Stimulated activated naive CD8-positive, alpha-beta T cell treated with anti-CD3 and anti-CD28 coated beads, Interleukin-15, amount 100 ng/mL, for 72 hours (primary cell): Measurements from ENCODE around the gene MCM9.

Experiments used
- ATAC-seq: fragments of 150-1000 bp; cut with Tn5 transposase; 2 replicates; pipeline ENCODE4 v1.10.0; 2021; ENCODE audit warnings: mild to moderate bottlenecking, moderate library complexity
- DNase-seq, 2 donors: peaks; one replicate each; pipeline ENCODE4 v3.0.0; 2021 to 2022
- H3K27ac Mint-ChIP-seq, 2 donors: one replicate each; pipeline ENCODE4 v1.8.0; 2022; ENCODE audit warnings: mild to moderate bottlenecking in 2 of 2, mixed read lengths in 2 of 2, moderate library complexity in 2 of 2
- H3K27me3 Mint-ChIP-seq: one replicate; pipeline ENCODE4 v1.8.0; 2022; ENCODE audit warnings: mixed read lengths
- H3K4me1 Mint-ChIP-seq: one replicate; pipeline ENCODE4 v1.8.0; 2022; ENCODE audit warnings: mild to moderate bottlenecking, mixed read lengths
- H3K4me3 Mint-ChIP-seq, 2 donors: one replicate each; pipeline ENCODE4 v1.8.0; 2022; ENCODE audit warnings: mild to moderate bottlenecking in 2 of 2, mixed read lengths in 2 of 2, moderate library complexity in 1 of 2
- H3K9me3 Mint-ChIP-seq, 2 donors: one replicate each; pipeline ENCODE4 v1.8.0; 2022; ENCODE audit warnings: mixed read lengths in 2 of 2

The MCM9 gene

GRCh38 chr6:118787724-118788423 is 147.1 kb downstream of the MCM9 start:
- H3K27ac Mint-ChIP-seq = peak overlapping the region; percentile 21 to 52
- DNase-seq (no peak), ATAC-seq (no peak)
- no peak overlapping the region for H3K4me3 Mint-ChIP-seq
- no peaks in the 10 kb centered on the region for H3K27me3 Mint-ChIP-seq
- H3K9me3 Mint-ChIP-seq = peaks cover 14 to 16% of the 10 kb centered on the region in 2 donors
- H3K4me1 Mint-ChIP-seq = peaks cover 41% of the 10 kb centered on the region

- ATAC-seq (no peak), DNase-seq (no peak)
- no peak overlapping the region for H3K27ac Mint-ChIP-seq
Observed at GRCh38 chr6:118786596-118787453, 148.1 kb downstream of the MCM9 start.

DNA sequence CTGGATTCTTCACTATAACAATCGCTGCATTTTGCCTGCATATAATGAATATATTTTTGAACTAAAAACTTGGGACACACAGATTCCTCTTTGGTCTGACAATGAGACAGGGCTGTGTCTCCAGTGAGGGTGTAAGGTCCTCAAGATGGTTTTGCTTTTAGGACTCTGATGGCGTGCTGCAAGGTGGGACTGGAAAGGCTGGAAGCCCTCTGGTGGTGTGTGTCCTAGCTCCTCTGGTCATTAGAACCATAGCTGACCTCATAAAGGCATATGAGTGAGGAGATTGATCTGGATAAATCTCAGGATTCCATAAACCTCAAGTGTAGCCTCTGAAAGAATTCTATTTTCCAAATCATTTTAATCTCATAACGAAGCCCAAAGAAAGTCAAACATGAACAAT is 149.4 kb downstream of the MCM9 start:
- Mint-ChIP-seq H3K4me1 (peaks cover 28% of the 10 kb centered on the region), H3K4me3 (no peak overlapping the region), H3K27me3 (no peaks in the 10 kb centered on the region), H3K27ac (no peak overlapping the region), H3K9me3 (no peaks in the 10 kb centered on the region)
- ATAC-seq (no peak), DNase-seq (no peak)

More at GRCh38 chr6:118786596-118787453, 148.1 kb downstream of the MCM9 start:
- Mint-ChIP-seq H3K4me3 (no peak overlapping the region), H3K9me3 (peaks cover 7 to 8% of the 10 kb centered on the region in 2 donors), H3K27me3 (no peaks in the 10 kb centered on the region), H3K4me1 (peaks cover 35% of the 10 kb centered on the region)

GRCh38 chr6:118784641-118785164 is 150.3 kb downstream of the MCM9 start:
- ATAC-seq (no peak), DNase-seq (no peak)
- no peak overlapping the region for H3K4me3 Mint-ChIP-seq
- peaks cover 28% of the 10 kb centered on the region for H3K4me1 Mint-ChIP-seq
- no peak overlapping the region for H3K27ac Mint-ChIP-seq
- H3K9me3 Mint-ChIP-seq = no peaks in the 10 kb centered on the region
- H3K27me3 Mint-ChIP-seq = no peaks in the 10 kb centered on the region

DNA sequence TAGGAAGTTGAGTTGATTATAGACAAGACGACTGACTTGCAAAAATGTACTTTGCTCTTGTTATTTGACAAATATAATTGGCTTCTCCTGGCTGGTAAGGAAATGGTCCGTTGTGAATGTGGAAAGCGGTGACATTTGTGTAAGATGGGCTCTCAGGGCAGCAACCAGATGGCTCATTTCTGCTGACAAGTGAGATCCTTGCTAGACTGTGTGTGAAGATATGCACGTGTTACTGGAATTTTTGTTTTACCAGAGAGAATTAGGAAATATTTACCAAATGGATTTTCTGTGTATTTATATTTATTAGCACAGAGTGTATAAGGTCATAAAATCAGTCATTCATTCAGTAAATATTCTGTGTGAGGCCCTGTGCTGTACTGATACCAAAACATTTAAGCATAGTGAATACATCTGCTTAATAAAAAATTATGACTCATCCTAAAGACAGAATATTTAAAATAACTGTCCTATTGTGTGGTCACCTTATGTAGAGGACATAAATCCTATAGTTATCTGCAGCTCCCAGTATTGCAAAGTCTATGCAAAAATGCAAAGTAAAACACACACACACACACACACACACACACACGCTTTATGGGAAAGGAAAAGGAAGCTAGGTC is 150.9 kb downstream of the MCM9 start:
- no peak overlapping the region for H3K27ac Mint-ChIP-seq
- DNase-seq (no peak), ATAC-seq (no peak)
- no peak overlapping the region for H3K4me3 Mint-ChIP-seq
- no peaks in the 10 kb centered on the region for H3K27me3 Mint-ChIP-seq
- H3K9me3 Mint-ChIP-seq = no peaks in the 10 kb centered on the region
- H3K4me1 Mint-ChIP-seq = peaks cover 23% of the 10 kb centered on the region

GRCh38 chr6:118782651-118783050 is 152.3 kb downstream of the MCM9 start:
- ATAC-seq (no peak), DNase-seq (no peak)
- Mint-ChIP-seq H3K27ac (no peak overlapping the region), H3K4me3 (no peak overlapping the region), H3K4me1 (peaks cover 12% of the 10 kb centered on the region), H3K27me3 (no peaks in the 10 kb centered on the region), H3K9me3 (no peaks in the 10 kb centered on the region)

- Mint-ChIP-seq H3K4me1 (peaks cover 17% of the 10 kb centered on the region), H3K27me3 (no peaks in the 10 kb centered on the region), H3K4me3 (no peak overlapping the region), H3K9me3 (no peaks in the 10 kb centered on the region), H3K27ac (no peak overlapping the region)
- DNase-seq (no peak), ATAC-seq (no peak)
Observed at GRCh38 chr6:118781897-118782296, 153.1 kb downstream of the MCM9 start.

GRCh38 chr6:118780668-118781067 is 154.3 kb downstream of the MCM9 start:
- H3K4me3 Mint-ChIP-seq = no peak overlapping the region
- no peaks in the 10 kb centered on the region for H3K9me3 Mint-ChIP-seq
- ATAC-seq = no peak
- H3K4me1 Mint-ChIP-seq = peaks cover 25% of the 10 kb centered on the region
- no peaks in the 10 kb centered on the region for H3K27me3 Mint-ChIP-seq
- H3K27ac Mint-ChIP-seq = no peak overlapping the region
- no peak for DNase-seq

DNA sequence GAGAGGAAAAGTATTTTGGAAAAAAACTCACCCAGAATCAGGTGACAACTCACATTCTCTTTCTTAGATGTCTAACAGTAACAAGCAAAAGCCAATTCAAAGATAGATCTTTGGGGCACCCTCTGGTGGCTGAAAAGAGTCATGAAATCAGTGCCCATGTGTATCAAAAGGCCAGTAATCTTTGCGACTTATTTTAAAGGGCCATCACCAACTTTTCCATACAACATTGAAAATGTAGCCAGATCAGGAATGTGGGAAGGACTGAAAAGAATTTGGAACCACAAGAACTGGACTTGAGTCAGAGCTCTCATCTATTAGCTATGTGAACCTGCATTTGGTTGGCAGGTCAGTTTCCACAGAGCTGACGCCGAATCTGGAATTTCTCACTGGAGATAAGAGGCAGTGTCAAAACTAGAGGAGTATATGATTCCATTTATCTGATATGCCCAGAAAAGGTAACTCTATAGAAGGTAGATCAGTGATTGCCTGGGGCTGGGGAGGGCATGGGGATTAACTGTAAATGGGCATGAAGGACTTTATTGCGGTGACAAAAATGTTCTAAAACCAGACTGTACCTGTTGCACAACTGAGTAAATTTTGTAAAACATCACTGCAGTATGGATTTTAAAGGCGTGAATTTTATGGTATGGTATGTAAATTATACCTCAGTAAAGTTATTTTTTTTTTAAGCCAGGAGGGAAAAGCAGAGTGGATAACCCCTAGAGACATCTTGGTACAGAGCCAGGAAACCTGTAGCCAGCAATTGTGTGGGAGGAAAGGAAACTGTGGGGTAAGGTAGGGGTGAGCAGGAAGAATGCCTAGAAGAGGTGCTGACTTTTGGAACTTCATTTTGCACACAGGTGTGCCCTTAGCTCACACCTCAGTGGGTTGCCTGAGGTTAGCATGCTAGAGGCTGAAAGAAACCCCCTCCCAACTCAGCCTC is 158.1 kb downstream of the MCM9 start:
- Mint-ChIP-seq H3K27ac (no peak overlapping the region), H3K27me3 (no peaks in the 10 kb centered on the region), H3K4me1 (peaks cover 29% of the 10 kb centered on the region), H3K9me3 (no peaks in the 10 kb centered on the region), H3K4me3 (peak overlapping the region; percentile 62 to 68)
- DNase-seq = peak; percentile 64 to 71
- ATAC-seq = peak; percentile 86

DNA sequence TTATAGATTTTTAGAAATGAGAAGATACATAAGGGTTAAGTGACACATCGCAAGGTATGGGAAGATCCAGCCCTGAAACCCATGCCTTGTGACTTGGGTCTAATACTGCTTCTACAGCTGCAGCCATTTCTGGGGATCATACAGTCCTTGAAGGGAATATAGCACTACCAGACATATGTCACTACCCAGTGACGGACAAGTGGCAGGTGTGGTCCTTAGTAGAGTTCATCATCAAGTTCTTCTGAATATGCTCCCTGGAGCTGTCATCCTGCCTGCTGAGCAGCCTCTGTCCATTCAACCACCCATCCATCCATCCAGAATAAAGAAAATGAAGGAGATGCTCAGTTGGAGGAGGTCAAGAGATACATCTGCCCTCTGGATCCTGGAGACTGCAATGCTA is 159.6 kb downstream of the MCM9 start:
- Mint-ChIP-seq H3K27me3 (no peaks in the 10 kb centered on the region), H3K4me1 (peaks cover 32% of the 10 kb centered on the region), H3K4me3 (no peak overlapping the region), H3K27ac (no peak overlapping the region), H3K9me3 (no peaks in the 10 kb centered on the region)
- ATAC-seq = no peak
- DNase-seq = no peak

- H3K27me3 Mint-ChIP-seq = no peaks in the 10 kb centered on the region
- ATAC-seq = no peak
- H3K4me1 Mint-ChIP-seq = peaks cover 40% of the 10 kb centered on the region
- no peaks in the 10 kb centered on the region for H3K9me3 Mint-ChIP-seq
- no peak overlapping the region for H3K27ac Mint-ChIP-seq
- H3K4me3 Mint-ChIP-seq = no peak overlapping the region
- DNase-seq = no peak
Observed at GRCh38 chr6:118774581-118774980, 160.4 kb downstream of the MCM9 start.

DNA sequence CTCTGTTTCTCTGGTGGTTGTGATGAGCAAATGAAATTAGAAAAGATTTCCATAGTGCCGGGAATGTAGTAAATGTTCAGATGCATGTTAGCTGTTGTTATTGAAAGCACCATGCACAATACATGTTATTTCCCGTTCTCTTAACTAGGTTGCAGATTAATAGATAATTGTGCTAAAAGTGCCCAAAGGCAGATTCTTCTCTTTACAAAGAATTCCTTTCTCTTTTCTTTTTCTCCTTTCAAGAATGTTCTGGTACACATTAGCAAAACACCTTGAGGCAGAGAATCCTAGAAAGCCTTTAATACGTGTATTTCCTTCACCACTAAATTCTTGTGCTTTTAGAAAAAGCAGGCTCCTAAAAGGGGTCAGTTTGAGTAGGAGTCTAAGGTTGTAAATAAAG is 162.1 kb downstream of the MCM9 start:
- peaks cover 57% of the 10 kb centered on the region for H3K4me1 Mint-ChIP-seq
- ATAC-seq = no peak
- no peak overlapping the region for H3K27ac Mint-ChIP-seq
- H3K4me3 Mint-ChIP-seq = no peak overlapping the region
- no peak for DNase-seq
- no peaks in the 10 kb centered on the region for H3K27me3 Mint-ChIP-seq
- no peaks in the 10 kb centered on the region for H3K9me3 Mint-ChIP-seq

DNA sequence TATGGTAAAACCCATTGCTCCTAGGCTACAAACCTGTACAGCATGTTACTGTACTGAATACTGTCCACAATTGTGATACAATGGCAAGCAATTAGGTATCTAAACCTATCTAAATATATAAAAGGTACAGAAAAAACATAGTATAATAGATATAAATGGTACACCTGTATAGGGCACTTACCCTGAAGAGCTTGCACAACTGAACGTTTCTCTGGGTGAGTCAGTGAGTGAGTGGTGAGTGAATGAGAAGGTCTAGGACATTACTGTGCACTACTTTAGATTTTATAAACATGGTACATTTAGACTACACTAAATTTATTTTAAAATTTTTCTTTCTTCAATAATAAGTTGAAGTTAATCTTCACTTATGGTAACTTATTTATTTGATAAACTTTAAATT is 163.7 kb downstream of the MCM9 start:
- no peak overlapping the region for H3K27ac Mint-ChIP-seq
- no peaks in the 10 kb centered on the region for H3K27me3 Mint-ChIP-seq
- DNase-seq = no peak
- H3K9me3 Mint-ChIP-seq = no peaks in the 10 kb centered on the region
- H3K4me3 Mint-ChIP-seq = no peak overlapping the region
- peaks cover 47% of the 10 kb centered on the region for H3K4me1 Mint-ChIP-seq
- no peak for ATAC-seq

GRCh38 chr6:118770835-118771234 is 164.1 kb downstream of the MCM9 start:
- H3K4me3 Mint-ChIP-seq = no peak overlapping the region
- H3K9me3 Mint-ChIP-seq = no peaks in the 10 kb centered on the region
- ATAC-seq (no peak), DNase-seq (no peak)
- H3K4me1 Mint-ChIP-seq = peaks cover 48% of the 10 kb centered on the region
- H3K27me3 Mint-ChIP-seq = no peaks in the 10 kb centered on the region
- no peak overlapping the region for H3K27ac Mint-ChIP-seq
